ENCODE measurements around the gene MEPE.

MEPE gene

GRCh38 chr4:87832669-87833068 lies at the start of gene MEPE:
Gene MEPE (plus strand): TSS chr4:87832969. CDS start chr4:87834715, 1,746 bp downstream.
- DNase-seq, result no peak

GRCh38 chr4:87783781-87784180 lies 49.0 kb upstream of the MEPE start:
- no peak for DNase-seq

- DNase-seq, result no peak
Measured at GRCh38 chr4:87785731-87786509, 46.8 kb upstream of the MEPE start.

- DNase-seq, result no peak
Measured at GRCh38 chr4:87799301-87800113, 33.3 kb upstream of the MEPE start, which contains the start of gene IBSP. Gene IBSP (plus strand): TSS chr4:87799554. CDS start chr4:87802362, 2,808 bp downstream.

- no peak for DNase-seq
Measured at GRCh38 chr4:87802858-87803257, 29.9 kb upstream of the MEPE start.

GRCh38 chr4:87803421-87803820 lies 29.3 kb upstream of the MEPE start:
- no peak for DNase-seq

- DNase-seq, result no peak
Measured at GRCh38 chr4:87804871-87805270, 27.9 kb upstream of the MEPE start.

- no peak for DNase-seq
Measured at GRCh38 chr4:87805971-87806370, 26.8 kb upstream of the MEPE start.

GRCh38 chr4:87806520-87806919 lies 26.2 kb upstream of the MEPE start:
- DNase-seq, result no peak

- no peak for DNase-seq
Measured at GRCh38 chr4:87807402-87807801, 25.4 kb upstream of the MEPE start.

GRCh38 chr4:87811977-87812376 lies 20.8 kb upstream of the MEPE start:
- no peak for DNase-seq

GRCh38 chr4:87819281-87819919 lies 13.4 kb upstream of the MEPE start:
- DNase-seq, result no peak

- DNase-seq, result no peak
Measured at GRCh38 chr4:87823200-87823599, 9.6 kb upstream of the MEPE start.

GRCh38 chr4:87823724-87824123 lies 9.0 kb upstream of the MEPE start:
- no peak for DNase-seq

GRCh38 chr4:87824352-87824751 lies 8.4 kb upstream of the MEPE start:
- DNase-seq, result no peak

- DNase-seq, result no peak
Measured at GRCh38 chr4:87834401-87834800, 1.6 kb downstream of the MEPE start.

GRCh38 chr4:87835197-87835596 lies 2.4 kb downstream of the MEPE start:
- no peak for DNase-seq

- DNase-seq, result no peak
Measured at GRCh38 chr4:87835743-87836142, 3.0 kb downstream of the MEPE start.

GRCh38 chr4:87838205-87838604 lies 5.4 kb downstream of the MEPE start:
- no peak for DNase-seq

GRCh38 chr4:87838890-87839591 lies 6.3 kb downstream of the MEPE start:
- no peak for DNase-seq

- DNase-seq, result no peak
Measured at GRCh38 chr4:87839592-87839946, 6.8 kb downstream of the MEPE start.

- DNase-seq, result no peak
Measured at GRCh38 chr4:87840149-87840548, 7.4 kb downstream of the MEPE start.

- DNase-seq, result no peak
Measured at GRCh38 chr4:87843936-87844335, 11.2 kb downstream of the MEPE start.
